HEK293 (cell line): ENCODE data around the gene CHRNA5.

Source experiments
- HOXC10 ChIP-seq: sonication (generic); formaldehyde crosslinking; IDR thresholded peaks from 2 replicates; pipeline ENCODE4 v1.8.1; 2023; ENCODE audit warnings: mild to moderate bottlenecking, missing genetic modification reagents
- RBAK ChIP-seq: fragments of 450-650 bp; formaldehyde crosslinking; IDR thresholded peaks from 2 replicates; pipeline ENCODE4 v1.5.1; 2016; ENCODE audit warnings: missing biosample characterization, missing genetic modification characterization
- SP7 ChIP-seq: fragments of 450-650 bp; formaldehyde crosslinking; IDR thresholded peaks from 2 replicates; pipeline ENCODE4 v1.5.1; 2016; ENCODE audit warnings: missing biosample characterization, missing genetic modification characterization
- ZBTB20 ChIP-seq: fragments of 450-650 bp; formaldehyde crosslinking; IDR thresholded peaks from 2 replicates; pipeline ENCODE4 v1.5.1; 2016; ENCODE audit warnings: missing biosample characterization, missing genetic modification characterization
- ZNF114 ChIP-seq: fragments of 450-650 bp; formaldehyde crosslinking; IDR thresholded peaks from 2 replicates; pipeline ENCODE4 v1.5.0; 2017; ENCODE audit warnings: missing biosample characterization, missing genetic modification characterization
- ZNF155 ChIP-seq: fragments of 450-650 bp; formaldehyde crosslinking; IDR thresholded peaks from 2 replicates; pipeline ENCODE4 v1.5.1; 2016; ENCODE audit warnings: missing biosample characterization, missing genetic modification characterization
- ZNF169 ChIP-seq: fragments of 450-650 bp; formaldehyde crosslinking; IDR thresholded peaks from 2 replicates; pipeline ENCODE4 v1.5.1; 2016; ENCODE audit warnings: missing biosample characterization, missing genetic modification characterization
- ZNF211 ChIP-seq: fragments of 450-650 bp; formaldehyde crosslinking; IDR thresholded peaks from 2 replicates; pipeline ENCODE4 v1.5.1; 2016; ENCODE audit warnings: low read depth, missing biosample characterization, missing genetic modification characterization
- ZNF302 ChIP-seq: fragments of 450-650 bp; formaldehyde crosslinking; IDR thresholded peaks from 2 replicates; pipeline ENCODE4 v1.5.1; 2016; ENCODE audit warnings: missing biosample characterization, missing genetic modification characterization, low read depth
- ZNF311 ChIP-seq: fragments of 450-650 bp; formaldehyde crosslinking; IDR thresholded peaks from 2 replicates; pipeline ENCODE4 v1.5.1; 2017; ENCODE audit warnings: missing biosample characterization, missing genetic modification characterization, borderline replicate concordance
- ZNF366 ChIP-seq: fragments of 450-650 bp; formaldehyde crosslinking; conservative IDR thresholded peaks from 2 replicates; pipeline ENCODE4 v1.5.1; 2016; ENCODE audit warnings: missing biosample characterization, missing genetic modification characterization
- ZNF473 ChIP-seq: fragments of 450-650 bp; formaldehyde crosslinking; IDR thresholded peaks from 2 replicates; pipeline ENCODE4 v1.5.1; 2017; ENCODE audit warnings: missing biosample characterization, missing genetic modification characterization
- ZNF521 ChIP-seq: fragments of 450-650 bp; formaldehyde crosslinking; IDR thresholded peaks from 2 replicates; pipeline ENCODE4 v1.5.1; 2017; ENCODE audit warnings: missing biosample characterization, mild to moderate bottlenecking, missing genetic modification characterization
- ZNF623 ChIP-seq: fragments of 450-650 bp; formaldehyde crosslinking; IDR thresholded peaks from 2 replicates; pipeline ENCODE4 v1.5.1; 2016; ENCODE audit warnings: missing biosample characterization, missing genetic modification characterization
- ZNF660 ChIP-seq: fragments of 450-650 bp; IDR thresholded peaks from 2 replicates; pipeline ENCODE4 v1.5.1; 2018; ENCODE audit warnings: missing biosample characterization, mild to moderate bottlenecking, missing genetic modification characterization
- ZNF707 ChIP-seq: fragments of 450-650 bp; formaldehyde crosslinking; IDR thresholded peaks from 2 replicates; pipeline ENCODE4 v1.5.1; 2016; ENCODE audit warnings: missing biosample characterization, missing genetic modification characterization
- ZNF747 ChIP-seq: fragments of 450-650 bp; formaldehyde crosslinking; IDR thresholded peaks from 2 replicates; pipeline ENCODE4 v1.5.1; 2016; ENCODE audit warnings: missing biosample characterization, missing genetic modification characterization
- ZNF776 ChIP-seq: fragments of 450-650 bp; formaldehyde crosslinking; IDR thresholded peaks from 2 replicates; pipeline ENCODE4 v1.5.0; 2017; ENCODE audit warnings: missing biosample characterization, missing genetic modification characterization, borderline replicate concordance
- ZNF791 ChIP-seq: fragments of 450-650 bp; formaldehyde crosslinking; IDR thresholded peaks from 2 replicates; pipeline ENCODE4 v1.5.1; 2016; ENCODE audit warnings: missing biosample characterization, missing genetic modification characterization
- TF ChIP-seq, protein P1 (sequence below): fragments of 450-650 bp; formaldehyde crosslinking; IDR thresholded peaks from 2 replicates; pipeline ENCODE4 v1.5.1; 2016; ENCODE audit warnings: missing biosample characterization, missing genetic modification characterization
- TF ChIP-seq, protein P2 (sequence below): fragments of 450-650 bp; formaldehyde crosslinking; IDR thresholded peaks from 2 replicates; pipeline ENCODE4 v1.5.1; 2016; ENCODE audit warnings: missing biosample characterization, missing genetic modification characterization
- TF ChIP-seq, protein P3 (sequence below): fragments of 450-650 bp; formaldehyde crosslinking; IDR thresholded peaks from 2 replicates; pipeline ENCODE4 v1.5.1; 2016; ENCODE audit warnings: missing biosample characterization, missing genetic modification characterization
- TF ChIP-seq, protein P4 (sequence below): fragments of 450-650 bp; formaldehyde crosslinking; IDR thresholded peaks from 2 replicates; pipeline ENCODE4 v1.5.0; 2017; ENCODE audit warnings: missing biosample characterization, missing genetic modification characterization, borderline replicate concordance
- TF ChIP-seq, protein P5 (sequence below): fragments of 450-650 bp; formaldehyde crosslinking; IDR thresholded peaks from 2 replicates; pipeline ENCODE4 v1.5.1; 2016; ENCODE audit warnings: missing biosample characterization, missing genetic modification characterization, low read depth
- TF ChIP-seq, protein P6 (sequence below): fragments of 450-650 bp; formaldehyde crosslinking; IDR thresholded peaks from 2 replicates; pipeline ENCODE4 v1.5.1; 2016; ENCODE audit warnings: missing biosample characterization, missing genetic modification characterization
- TF ChIP-seq, protein P7 (sequence below): fragments of 450-650 bp; formaldehyde crosslinking; IDR thresholded peaks from 2 replicates; pipeline ENCODE4 v1.5.1; 2016; ENCODE audit warnings: missing biosample characterization, missing genetic modification characterization, borderline replicate concordance

CHRNA5 gene

DNA sequence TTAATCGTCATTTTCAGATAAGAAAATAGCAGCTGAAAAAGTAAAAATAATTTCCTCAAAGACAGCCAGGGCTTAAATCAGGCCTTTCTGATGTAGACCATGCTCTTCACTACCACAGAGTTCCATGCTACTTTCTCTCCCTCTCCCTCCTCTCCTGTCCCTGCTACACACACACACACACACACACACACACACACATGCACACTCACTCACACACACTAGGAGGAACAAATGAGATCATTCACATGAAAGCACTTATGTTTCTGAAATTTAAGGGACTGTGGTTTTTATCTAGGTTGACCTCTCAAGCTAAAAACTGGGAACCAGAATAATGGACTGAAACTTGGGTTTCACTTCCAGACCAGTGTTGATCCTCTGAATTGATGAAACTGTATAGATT is 29.2 kb upstream of the CHRNA5 start (continued):
- peak; percentile 57 for TF ChIP-seq ZBTB20 (tag by site-specific recombination)
- TF ChIP-seq ZNF169: peak; percentile 85; the same call in 1 of the 2 replicates
- TF ChIP-seq, protein P1, sequence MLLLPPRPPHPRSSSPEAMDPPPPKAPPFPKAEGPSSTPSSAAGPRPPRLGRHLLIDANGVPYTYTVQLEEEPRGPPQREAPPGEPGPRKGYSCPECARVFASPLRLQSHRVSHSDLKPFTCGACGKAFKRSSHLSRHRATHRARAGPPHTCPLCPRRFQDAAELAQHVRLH (tag by site-specific recombination): no peak
- 0 out of 2 replicates have a peak, but pooled peaks have one; percentile 12 for TF ChIP-seq ZNF366 (tag by site-specific recombination)
- TF ChIP-seq, protein P2, sequence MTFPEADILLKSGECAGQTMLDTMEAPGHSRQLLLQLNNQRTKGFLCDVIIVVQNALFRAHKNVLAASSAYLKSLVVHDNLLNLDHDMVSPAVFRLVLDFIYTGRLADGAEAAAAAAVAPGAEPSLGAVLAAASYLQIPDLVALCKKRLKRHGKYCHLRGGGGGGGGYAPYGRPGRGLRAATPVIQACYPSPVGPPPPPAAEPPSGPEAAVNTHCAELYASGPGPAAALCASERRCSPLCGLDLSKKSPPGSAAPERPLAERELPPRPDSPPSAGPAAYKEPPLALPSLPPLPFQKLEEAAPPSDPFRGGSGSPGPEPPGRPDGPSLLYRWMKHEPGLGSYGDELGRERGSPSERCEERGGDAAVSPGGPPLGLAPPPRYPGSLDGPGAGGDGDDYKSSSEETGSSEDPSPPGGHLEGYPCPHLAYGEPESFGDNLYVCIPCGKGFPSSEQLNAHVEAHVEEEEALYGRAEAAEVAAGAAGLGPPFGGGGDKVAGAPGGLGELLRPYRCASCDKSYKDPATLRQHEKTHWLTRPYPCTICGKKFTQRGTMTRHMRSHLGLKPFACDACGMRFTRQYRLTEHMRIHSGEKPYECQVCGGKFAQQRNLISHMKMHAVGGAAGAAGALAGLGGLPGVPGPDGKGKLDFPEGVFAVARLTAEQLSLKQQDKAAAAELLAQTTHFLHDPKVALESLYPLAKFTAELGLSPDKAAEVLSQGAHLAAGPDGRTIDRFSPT: peak; percentile 67; the same call in 1 of the 2 replicates
- peak; percentile 98 for TF ChIP-seq ZNF114
- TF ChIP-seq ZNF311: 0 out of 2 replicates have a peak, but pooled peaks have one; percentile 53
- TF ChIP-seq ZNF660: peak; percentile 29; the same call in 1 of the 2 replicates
- TF ChIP-seq ZNF776 (tag by site-specific recombination): peak; percentile 87
- peak; percentile 84; the same call in 1 of the 2 replicates for TF ChIP-seq RBAK (tag by site-specific recombination)
- TF ChIP-seq ZNF521: no peak
- TF ChIP-seq, protein P3, sequence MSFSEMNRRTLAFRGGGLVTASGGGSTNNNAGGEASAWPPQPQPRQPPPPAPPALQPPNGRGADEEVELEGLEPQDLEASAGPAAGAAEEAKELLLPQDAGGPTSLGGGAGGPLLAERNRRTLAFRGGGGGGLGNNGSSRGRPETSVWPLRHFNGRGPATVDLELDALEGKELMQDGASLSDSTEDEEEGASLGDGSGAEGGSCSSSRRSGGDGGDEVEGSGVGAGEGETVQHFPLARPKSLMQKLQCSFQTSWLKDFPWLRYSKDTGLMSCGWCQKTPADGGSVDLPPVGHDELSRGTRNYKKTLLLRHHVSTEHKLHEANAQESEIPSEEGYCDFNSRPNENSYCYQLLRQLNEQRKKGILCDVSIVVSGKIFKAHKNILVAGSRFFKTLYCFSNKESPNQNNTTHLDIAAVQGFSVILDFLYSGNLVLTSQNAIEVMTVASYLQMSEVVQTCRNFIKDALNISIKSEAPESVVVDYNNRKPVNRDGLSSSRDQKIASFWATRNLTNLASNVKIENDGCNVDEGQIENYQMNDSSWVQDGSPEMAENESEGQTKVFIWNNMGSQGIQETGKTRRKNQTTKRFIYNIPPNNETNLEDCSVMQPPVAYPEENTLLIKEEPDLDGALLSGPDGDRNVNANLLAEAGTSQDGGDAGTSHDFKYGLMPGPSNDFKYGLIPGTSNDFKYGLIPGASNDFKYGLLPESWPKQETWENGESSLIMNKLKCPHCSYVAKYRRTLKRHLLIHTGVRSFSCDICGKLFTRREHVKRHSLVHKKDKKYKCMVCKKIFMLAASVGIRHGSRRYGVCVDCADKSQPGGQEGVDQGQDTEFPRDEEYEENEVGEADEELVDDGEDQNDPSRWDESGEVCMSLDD (tag by site-specific recombination): 0 out of 2 replicates have a peak, but pooled peaks have one; percentile 23
- TF ChIP-seq ZNF211 (tag by site-specific recombination): no peak
- TF ChIP-seq, protein P4, sequence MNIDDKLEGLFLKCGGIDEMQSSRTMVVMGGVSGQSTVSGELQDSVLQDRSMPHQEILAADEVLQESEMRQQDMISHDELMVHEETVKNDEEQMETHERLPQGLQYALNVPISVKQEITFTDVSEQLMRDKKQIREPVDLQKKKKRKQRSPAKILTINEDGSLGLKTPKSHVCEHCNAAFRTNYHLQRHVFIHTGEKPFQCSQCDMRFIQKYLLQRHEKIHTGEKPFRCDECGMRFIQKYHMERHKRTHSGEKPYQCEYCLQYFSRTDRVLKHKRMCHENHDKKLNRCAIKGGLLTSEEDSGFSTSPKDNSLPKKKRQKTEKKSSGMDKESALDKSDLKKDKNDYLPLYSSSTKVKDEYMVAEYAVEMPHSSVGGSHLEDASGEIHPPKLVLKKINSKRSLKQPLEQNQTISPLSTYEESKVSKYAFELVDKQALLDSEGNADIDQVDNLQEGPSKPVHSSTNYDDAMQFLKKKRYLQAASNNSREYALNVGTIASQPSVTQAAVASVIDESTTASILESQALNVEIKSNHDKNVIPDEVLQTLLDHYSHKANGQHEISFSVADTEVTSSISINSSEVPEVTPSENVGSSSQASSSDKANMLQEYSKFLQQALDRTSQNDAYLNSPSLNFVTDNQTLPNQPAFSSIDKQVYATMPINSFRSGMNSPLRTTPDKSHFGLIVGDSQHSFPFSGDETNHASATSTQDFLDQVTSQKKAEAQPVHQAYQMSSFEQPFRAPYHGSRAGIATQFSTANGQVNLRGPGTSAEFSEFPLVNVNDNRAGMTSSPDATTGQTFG (tag by site-specific recombination): peak; percentile 95
- TF ChIP-seq ZNF155 (tag by site-specific recombination): 0 out of 2 replicates have a peak, but pooled peaks have one; percentile 49
- no peak for TF ChIP-seq ZNF707 (tag by site-specific recombination)
- TF ChIP-seq, protein P5, sequence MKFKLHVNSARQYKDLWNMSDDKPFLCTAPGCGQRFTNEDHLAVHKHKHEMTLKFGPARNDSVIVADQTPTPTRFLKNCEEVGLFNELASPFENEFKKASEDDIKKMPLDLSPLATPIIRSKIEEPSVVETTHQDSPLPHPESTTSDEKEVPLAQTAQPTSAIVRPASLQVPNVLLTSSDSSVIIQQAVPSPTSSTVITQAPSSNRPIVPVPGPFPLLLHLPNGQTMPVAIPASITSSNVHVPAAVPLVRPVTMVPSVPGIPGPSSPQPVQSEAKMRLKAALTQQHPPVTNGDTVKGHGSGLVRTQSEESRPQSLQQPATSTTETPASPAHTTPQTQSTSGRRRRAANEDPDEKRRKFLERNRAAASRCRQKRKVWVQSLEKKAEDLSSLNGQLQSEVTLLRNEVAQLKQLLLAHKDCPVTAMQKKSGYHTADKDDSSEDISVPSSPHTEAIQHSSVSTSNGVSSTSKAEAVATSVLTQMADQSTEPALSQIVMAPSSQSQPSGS: peak; percentile 58
- no peak for TF ChIP-seq HOXC10 (CRISPR knock-in tag)
- 0 out of 2 replicates have a peak, but pooled peaks have one; percentile 12 for TF ChIP-seq ZNF623 (tag by site-specific recombination)
- TF ChIP-seq SP7 (tag by site-specific recombination): peak; percentile 76
- TF ChIP-seq, protein P6, sequence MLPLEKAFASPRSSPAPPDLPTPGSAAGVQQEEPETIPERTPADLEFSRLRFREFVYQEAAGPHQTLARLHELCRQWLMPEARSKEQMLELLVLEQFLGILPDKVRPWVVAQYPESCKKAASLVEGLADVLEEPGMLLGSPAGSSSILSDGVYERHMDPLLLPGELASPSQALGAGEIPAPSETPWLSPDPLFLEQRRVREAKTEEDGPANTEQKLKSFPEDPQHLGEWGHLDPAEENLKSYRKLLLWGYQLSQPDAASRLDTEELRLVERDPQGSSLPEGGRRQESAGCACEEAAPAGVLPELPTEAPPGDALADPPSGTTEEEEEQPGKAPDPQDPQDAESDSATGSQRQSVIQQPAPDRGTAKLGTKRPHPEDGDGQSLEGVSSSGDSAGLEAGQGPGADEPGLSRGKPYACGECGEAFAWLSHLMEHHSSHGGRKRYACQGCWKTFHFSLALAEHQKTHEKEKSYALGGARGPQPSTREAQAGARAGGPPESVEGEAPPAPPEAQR: peak; percentile 93
- TF ChIP-seq ZNF791 (tag by site-specific recombination): 0 out of 2 replicates have a peak, but pooled peaks have one; percentile 17
- TF ChIP-seq, protein P7, sequence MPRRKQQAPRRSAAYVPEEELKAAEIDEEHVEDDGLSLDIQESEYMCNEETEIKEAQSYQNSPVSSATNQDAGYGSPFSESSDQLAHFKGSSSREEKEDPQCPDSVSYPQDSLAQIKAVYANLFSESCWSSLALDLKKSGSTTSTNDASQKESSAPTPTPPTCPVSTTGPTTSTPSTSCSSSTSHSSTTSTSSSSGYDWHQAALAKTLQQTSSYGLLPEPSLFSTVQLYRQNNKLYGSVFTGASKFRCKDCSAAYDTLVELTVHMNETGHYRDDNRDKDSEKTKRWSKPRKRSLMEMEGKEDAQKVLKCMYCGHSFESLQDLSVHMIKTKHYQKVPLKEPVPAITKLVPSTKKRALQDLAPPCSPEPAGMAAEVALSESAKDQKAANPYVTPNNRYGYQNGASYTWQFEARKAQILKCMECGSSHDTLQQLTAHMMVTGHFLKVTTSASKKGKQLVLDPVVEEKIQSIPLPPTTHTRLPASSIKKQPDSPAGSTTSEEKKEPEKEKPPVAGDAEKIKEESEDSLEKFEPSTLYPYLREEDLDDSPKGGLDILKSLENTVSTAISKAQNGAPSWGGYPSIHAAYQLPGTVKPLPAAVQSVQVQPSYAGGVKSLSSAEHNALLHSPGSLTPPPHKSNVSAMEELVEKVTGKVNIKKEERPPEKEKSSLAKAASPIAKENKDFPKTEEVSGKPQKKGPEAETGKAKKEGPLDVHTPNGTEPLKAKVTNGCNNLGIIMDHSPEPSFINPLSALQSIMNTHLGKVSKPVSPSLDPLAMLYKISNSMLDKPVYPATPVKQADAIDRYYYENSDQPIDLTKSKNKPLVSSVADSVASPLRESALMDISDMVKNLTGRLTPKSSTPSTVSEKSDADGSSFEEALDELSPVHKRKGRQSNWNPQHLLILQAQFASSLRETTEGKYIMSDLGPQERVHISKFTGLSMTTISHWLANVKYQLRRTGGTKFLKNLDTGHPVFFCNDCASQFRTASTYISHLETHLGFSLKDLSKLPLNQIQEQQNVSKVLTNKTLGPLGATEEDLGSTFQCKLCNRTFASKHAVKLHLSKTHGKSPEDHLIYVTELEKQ (tag by site-specific recombination): no peak
- TF ChIP-seq ZNF302 (tag by site-specific recombination): no peak
- TF ChIP-seq ZNF473: peak; percentile 96
- TF ChIP-seq ZNF747: 0 out of 2 replicates have a peak, but pooled peaks have one; percentile 63
